ENCODE measurements around the gene LAMTOR1. TPM values are rescaled to one million over a fixed set of nuclear protein-coding genes. Genes with fewer than 3 reads are reported as not detected.

The LAMTOR1 gene
- total RNA-seq, 2 donors from 2014 or later: 65.6 to 66.9 TPM

GRCh38 chr11:72091292-72091691 is 11.8 kb downstream of the LAMTOR1 start:
- DNase-seq (peak; percentile 72 to 83 (median 79)), ATAC-seq (peak; percentile 93)
- Histone ChIP-seq H3K4me3 (no peak overlapping the region), H3K27me3 (no peaks in the 10 kb centered on the region), H3K27ac (peak overlapping the region in 3 of 4 donors; percentile 28 to 57 (median 43)), H3K36me3 (replicated peaks in 1 of 2; ENCODE audit: insufficient read depth in 1 of 2, low read depth in 2 of 2) (peaks cover 0 to 4% of the 10 kb centered on the region in 2 donors), H3K9me3 (no peaks in the 10 kb centered on the region), H3K4me1 (peaks cover 15% of the 10 kb centered on the region)
- intact Hi-C loops (cut with DNase I): loop anchor here (5.0 kb wide), 1 partner anchor 64 kb away; no protein-coding TSS in a partner anchor
- TF ChIP-seq, protein P1, sequence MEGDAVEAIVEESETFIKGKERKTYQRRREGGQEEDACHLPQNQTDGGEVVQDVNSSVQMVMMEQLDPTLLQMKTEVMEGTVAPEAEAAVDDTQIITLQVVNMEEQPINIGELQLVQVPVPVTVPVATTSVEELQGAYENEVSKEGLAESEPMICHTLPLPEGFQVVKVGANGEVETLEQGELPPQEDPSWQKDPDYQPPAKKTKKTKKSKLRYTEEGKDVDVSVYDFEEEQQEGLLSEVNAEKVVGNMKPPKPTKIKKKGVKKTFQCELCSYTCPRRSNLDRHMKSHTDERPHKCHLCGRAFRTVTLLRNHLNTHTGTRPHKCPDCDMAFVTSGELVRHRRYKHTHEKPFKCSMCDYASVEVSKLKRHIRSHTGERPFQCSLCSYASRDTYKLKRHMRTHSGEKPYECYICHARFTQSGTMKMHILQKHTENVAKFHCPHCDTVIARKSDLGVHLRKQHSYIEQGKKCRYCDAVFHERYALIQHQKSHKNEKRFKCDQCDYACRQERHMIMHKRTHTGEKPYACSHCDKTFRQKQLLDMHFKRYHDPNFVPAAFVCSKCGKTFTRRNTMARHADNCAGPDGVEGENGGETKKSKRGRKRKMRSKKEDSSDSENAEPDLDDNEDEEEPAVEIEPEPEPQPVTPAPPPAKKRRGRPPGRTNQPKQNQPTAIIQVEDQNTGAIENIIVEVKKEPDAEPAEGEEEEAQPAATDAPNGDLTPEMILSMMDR (IDR thresholded peaks at IDR 0.05): peak; percentile 55 to 98 (median 82)
- TF ChIP-seq POLR2A (IDR thresholded peaks at IDR 0.05): no peak
- 24 to 39% methylated on average over 4 of the region's 4 CpGs for WGBS, 2 donors

- ATAC-seq (no peak), DNase-seq (no peak)
- Histone ChIP-seq H3K4me3 (no peak overlapping the region), H3K9me3 (no peaks in the 10 kb centered on the region), H3K36me3 (replicated peaks in 1 of 2; ENCODE audit: insufficient read depth in 1 of 2, low read depth in 2 of 2) (no peaks in the 10 kb centered on the region), H3K4me1 (peaks cover 15% of the 10 kb centered on the region), H3K27ac (no peak overlapping the region), H3K27me3 (no peaks in the 10 kb centered on the region)
- TF ChIP-seq, protein P1 (IDR thresholded peaks at IDR 0.05): no peak
- no peak for TF ChIP-seq POLR2A (IDR thresholded peaks at IDR 0.05)
- intact Hi-C loops (cut with DNase I): no loop called here
- 73 to 84% methylated on average over 4 of the region's 4 CpGs for WGBS, 2 donors
Observed at GRCh38 chr11:72088076-72088808, 14.9 kb downstream of the LAMTOR1 start.

GRCh38 chr11:72085621-72086351 is 17.3 kb downstream of the LAMTOR1 start:
- 92 to 94% methylated on average over 3 of the region's 3 CpGs for WGBS, 2 donors
- intact Hi-C loops (cut with DNase I): no loop called here
- H3K27me3 ChIP-seq: no peaks in the 10 kb centered on the region
- DNase-seq: no peak
- no peak overlapping the region for H3K27ac ChIP-seq
- H3K4me1 ChIP-seq: peaks cover 13% of the 10 kb centered on the region
- no peak for ATAC-seq
- TF ChIP-seq POLR2A (IDR thresholded peaks at IDR 0.05): no peak
- TF ChIP-seq, protein P1 (IDR thresholded peaks at IDR 0.05): no peak
- H3K9me3 ChIP-seq: no peaks in the 10 kb centered on the region
- H3K4me3 ChIP-seq: no peak overlapping the region
- no peaks in the 10 kb centered on the region for H3K36me3 ChIP-seq (replicated peaks in 1 of 2; ENCODE audit: insufficient read depth in 1 of 2, low read depth in 2 of 2)

- 73 to 74% methylated on average over 1 of the region's 1 CpG for WGBS, 2 donors
- TF ChIP-seq, protein P1 (IDR thresholded peaks at IDR 0.05): no peak
- TF ChIP-seq POLR2A (IDR thresholded peaks at IDR 0.05): no peak
Observed at GRCh38 chr11:72084965-72085364, 18.1 kb downstream of the LAMTOR1 start.

More at GRCh38 chr11:72084965-72085364, 18.1 kb downstream of the LAMTOR1 start:
- ATAC-seq: no peak
- DNase-seq: no peak
- Histone ChIP-seq H3K4me3 (no peak overlapping the region), H3K4me1 (peaks cover 13% of the 10 kb centered on the region), H3K9me3 (no peaks in the 10 kb centered on the region), H3K36me3 (replicated peaks in 1 of 2; ENCODE audit: insufficient read depth in 1 of 2, low read depth in 2 of 2) (no peaks in the 10 kb centered on the region), H3K27me3 (no peaks in the 10 kb centered on the region), H3K27ac (no peak overlapping the region)
- intact Hi-C loops (cut with DNase I): no loop called here

Data from body of pancreas (tissue), 4 donors.